PC-9 (cell line): Measurements from ENCODE around the gene DUSP10.

Experiments
- EZH2 ChIP-seq: fragments of 200-600 bp; sonication (generic); IDR thresholded peaks from 2 replicates; pipeline ENCODE4 v1.8.0; 2017; ENCODE audit warnings: antibody characterized with exemption, low read depth
- TF ChIP-seq, protein P1 (sequence below): fragments of 200-600 bp; sonication (generic); conservative IDR thresholded peaks from 2 replicates; pipeline ENCODE4 v1.6.1; 2017; ENCODE audit warnings: mixed run types, antibody characterized with exemption, mild to moderate bottlenecking, moderate library complexity

DNA sequence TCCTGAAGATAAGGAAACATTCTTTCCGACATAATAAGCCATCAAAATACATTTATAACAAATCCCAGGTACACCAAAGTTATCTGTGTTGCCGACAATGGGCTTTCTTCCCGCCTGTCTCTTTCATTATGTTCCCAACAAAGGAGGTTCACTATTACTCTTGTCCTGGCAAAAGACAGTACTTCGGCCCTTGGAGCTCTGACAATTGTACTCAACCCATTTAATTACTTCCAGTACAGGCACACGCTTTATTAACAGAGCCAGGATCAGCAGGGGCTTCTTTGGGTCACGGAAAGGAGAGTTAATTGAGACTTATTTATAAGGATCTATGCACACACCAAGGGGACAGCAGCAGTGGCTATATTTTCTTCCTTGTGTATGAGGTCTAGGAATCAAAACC is 46.6 kb upstream of the DUSP10 start:
- TF ChIP-seq, protein P1, sequence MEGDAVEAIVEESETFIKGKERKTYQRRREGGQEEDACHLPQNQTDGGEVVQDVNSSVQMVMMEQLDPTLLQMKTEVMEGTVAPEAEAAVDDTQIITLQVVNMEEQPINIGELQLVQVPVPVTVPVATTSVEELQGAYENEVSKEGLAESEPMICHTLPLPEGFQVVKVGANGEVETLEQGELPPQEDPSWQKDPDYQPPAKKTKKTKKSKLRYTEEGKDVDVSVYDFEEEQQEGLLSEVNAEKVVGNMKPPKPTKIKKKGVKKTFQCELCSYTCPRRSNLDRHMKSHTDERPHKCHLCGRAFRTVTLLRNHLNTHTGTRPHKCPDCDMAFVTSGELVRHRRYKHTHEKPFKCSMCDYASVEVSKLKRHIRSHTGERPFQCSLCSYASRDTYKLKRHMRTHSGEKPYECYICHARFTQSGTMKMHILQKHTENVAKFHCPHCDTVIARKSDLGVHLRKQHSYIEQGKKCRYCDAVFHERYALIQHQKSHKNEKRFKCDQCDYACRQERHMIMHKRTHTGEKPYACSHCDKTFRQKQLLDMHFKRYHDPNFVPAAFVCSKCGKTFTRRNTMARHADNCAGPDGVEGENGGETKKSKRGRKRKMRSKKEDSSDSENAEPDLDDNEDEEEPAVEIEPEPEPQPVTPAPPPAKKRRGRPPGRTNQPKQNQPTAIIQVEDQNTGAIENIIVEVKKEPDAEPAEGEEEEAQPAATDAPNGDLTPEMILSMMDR, result no peak
- no peak for TF ChIP-seq EZH2
